ENCODE data around the gene EMD. TPM values are rescaled to one million over a fixed set of nuclear protein-coding genes. Genes with fewer than 3 reads are reported as not detected.
A peak's percentile ranks its signal among the peaks of the same experiment; 100 is the strongest.
"Not testable (repeated sequence)": the region's sequence is repeated elsewhere in the genome, so short reads cannot be mapped to it uniquely, and the experiment has no call there.

Gene EMD
- total RNA-seq, 3 donors from 2014 or later (not counting 1 experiment from before 2014, with no cell fraction given), result 141 to 175 (median 152) TPM

- WGBS (ENCODE audit: insufficient coverage), result 73% methylated on average over 7 of the region's 14 CpGs
- DNase-seq (peak in 1 of 2 donors; percentile 42), ATAC-seq (no peak)
- Histone ChIP-seq H3K27ac (ENCODE audit: low read length) (peak overlapping the region; percentile 99), H3K36me3 (ENCODE audit: control insufficient read depth, insufficient read depth, low read length) (peaks cover 25% of the 10 kb centered on the region), H3K4me1 (ENCODE audit: control insufficient read depth, insufficient read depth, low read length) (peaks cover 25% of the 10 kb centered on the region), H3K27me3 (ENCODE audit: control insufficient read depth, insufficient read depth, low read length) (no peaks in the 10 kb centered on the region), H3K9me3 (ENCODE audit: control insufficient read depth, insufficient read depth, low read length) (no peaks in the 10 kb centered on the region), H3K4me3 (ENCODE audit: low read length) (peak overlapping the region; percentile 95)
- Mint-ChIP-seq H3K27me3 (ENCODE audit: low read depth in 2 of 2) (peaks cover 0 to 8% of the 10 kb centered on the region in 2 donors), H3K9me3 (no peaks in the 10 kb centered on the region), H3K27ac (peak overlapping the region; percentile 98), H3K4me3 (peak overlapping the region; percentile 96), H3K4me1 (peaks cover 14 to 19% of the 10 kb centered on the region in 2 donors), H3K36me3 (no peaks in the 10 kb centered on the region)
- intact Hi-C loops (cut with micrococcal nuclease), result loop anchor here (5.0 to 10.0 kb wide), 3 partner anchors 43 to 133 kb away; partner anchors contain the start of gene FAM50A
- TF ChIP-seq CTCF (IDR thresholded peaks at IDR 0.05), result no peak
These were observed 20.7 kb downstream of the EMD start for GRCh38 chrX:154399527-154400368.

GRCh38 chrX:154400369-154400817 is 21.3 kb downstream of the EMD start:
- H3K4me3 ChIP-seq (ENCODE audit: low read length); H3K9me3 ChIP-seq (ENCODE audit: control insufficient read depth, insufficient read depth, low read length); H3K36me3 Mint-ChIP-seq; H3K27me3 Mint-ChIP-seq (ENCODE audit: low read depth in 2 of 2); H3K9me3 Mint-ChIP-seq; DNase-seq; H3K27me3 ChIP-seq (ENCODE audit: control insufficient read depth, insufficient read depth, low read length); H3K27ac ChIP-seq (ENCODE audit: low read length); intact Hi-C loops (cut with micrococcal nuclease); ATAC-seq: not testable (repeated sequence)
- Histone ChIP-seq H3K36me3 (ENCODE audit: control insufficient read depth, insufficient read depth, low read length) (peaks cover 25% of the 10 kb centered on the region), H3K4me1 (ENCODE audit: control insufficient read depth, insufficient read depth, low read length) (peaks cover 25% of the 10 kb centered on the region)
- peak overlapping the region in 1 of 2 donors; percentile 98 for H3K27ac Mint-ChIP-seq
- peak overlapping the region; percentile 35 for H3K4me3 Mint-ChIP-seq
- 92% methylated on average over 3 of the region's 6 CpGs for WGBS (ENCODE audit: insufficient coverage)
- peaks cover 14 to 19% of the 10 kb centered on the region in 2 donors for H3K4me1 Mint-ChIP-seq

GRCh38 chrX:154401045-154401799 is 22.1 kb downstream of the EMD start:
- intact Hi-C loops (cut with micrococcal nuclease), result no loop called here
- no peaks in the 10 kb centered on the region for H3K36me3 Mint-ChIP-seq
- H3K27ac Mint-ChIP-seq, result peak overlapping the region in 1 of 2 donors; percentile 98
- H3K4me1 ChIP-seq (ENCODE audit: control insufficient read depth, insufficient read depth, low read length), result peaks cover 25% of the 10 kb centered on the region
- DNase-seq, result peak in 1 of 2 donors; percentile 29
- peaks cover 14 to 19% of the 10 kb centered on the region in 2 donors for H3K4me1 Mint-ChIP-seq
- no peak for TF ChIP-seq CTCF (IDR thresholded peaks at IDR 0.05)
- H3K4me3 Mint-ChIP-seq, result no peak overlapping the region
- H3K4me3 ChIP-seq (ENCODE audit: low read length), result no peak overlapping the region
- ATAC-seq, result no peak
- peaks cover 0 to 8% of the 10 kb centered on the region in 2 donors for H3K27me3 Mint-ChIP-seq (ENCODE audit: low read depth in 2 of 2)
- no peaks in the 10 kb centered on the region for H3K9me3 ChIP-seq (ENCODE audit: control insufficient read depth, insufficient read depth, low read length)
- peaks cover 25% of the 10 kb centered on the region for H3K36me3 ChIP-seq (ENCODE audit: control insufficient read depth, insufficient read depth, low read length)
- WGBS (ENCODE audit: insufficient coverage), result 76% methylated on average over 6 of the region's 6 CpGs
- no peak overlapping the region for H3K27ac ChIP-seq (ENCODE audit: low read length)
- H3K9me3 Mint-ChIP-seq, result no peaks in the 10 kb centered on the region
- no peaks in the 10 kb centered on the region for H3K27me3 ChIP-seq (ENCODE audit: control insufficient read depth, insufficient read depth, low read length)

All from natural killer cell (primary cell).